HG03469 (cell line): ENCODE measurements around the gene RGS16.

Experiments
- ATAC-seq: cut with Tn5 transposase; IDR thresholded peaks from one replicate; pipeline ENCODE4 v1.9.1; 2021; ENCODE audit warnings: mild to moderate bottlenecking, moderate library complexity, moderate number of reproducible peaks; ENCODE audit not compliant: unreplicated experiment

RGS16 gene

DNA sequence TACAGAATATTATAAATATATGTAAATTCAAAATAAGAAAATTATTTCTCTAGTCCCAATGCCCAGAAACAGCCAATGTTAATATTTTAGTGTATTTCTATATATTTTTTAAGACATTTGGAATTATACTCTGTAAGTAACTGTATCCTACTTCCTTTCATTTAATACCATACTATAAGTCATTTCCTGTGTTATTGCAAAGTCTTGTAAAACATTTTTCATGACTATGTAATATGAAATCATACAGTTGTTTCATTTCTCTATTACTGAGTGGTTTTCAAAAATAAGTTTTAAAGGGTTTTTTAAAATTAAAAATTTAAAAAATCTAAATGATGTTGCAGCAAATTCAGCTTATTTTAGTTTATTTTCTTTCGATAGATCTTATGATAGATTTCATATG is 17.1 kb downstream of the RGS16 start:
- ATAC-seq = no peak

DNA sequence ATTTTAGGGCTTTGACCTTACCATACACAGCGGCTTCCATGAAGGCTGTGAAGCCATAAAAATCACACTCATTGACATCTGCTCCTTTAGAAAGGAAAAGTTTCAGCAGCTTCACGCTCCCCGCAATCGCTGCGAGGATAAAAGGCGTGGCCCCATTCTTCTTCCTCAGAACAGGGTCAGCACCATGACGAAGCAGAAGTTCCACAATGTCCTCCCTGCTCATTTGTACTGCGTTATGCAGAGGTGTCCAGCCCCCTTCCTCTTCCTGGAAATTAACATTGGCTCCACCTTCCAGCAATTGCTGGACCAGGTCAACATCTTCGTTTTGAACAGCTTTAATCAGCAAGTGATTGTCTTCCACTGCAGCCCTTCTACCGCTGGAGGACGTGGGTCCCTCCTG is 17.8 kb downstream of the RGS16 start:
- no peak for ATAC-seq

DNA sequence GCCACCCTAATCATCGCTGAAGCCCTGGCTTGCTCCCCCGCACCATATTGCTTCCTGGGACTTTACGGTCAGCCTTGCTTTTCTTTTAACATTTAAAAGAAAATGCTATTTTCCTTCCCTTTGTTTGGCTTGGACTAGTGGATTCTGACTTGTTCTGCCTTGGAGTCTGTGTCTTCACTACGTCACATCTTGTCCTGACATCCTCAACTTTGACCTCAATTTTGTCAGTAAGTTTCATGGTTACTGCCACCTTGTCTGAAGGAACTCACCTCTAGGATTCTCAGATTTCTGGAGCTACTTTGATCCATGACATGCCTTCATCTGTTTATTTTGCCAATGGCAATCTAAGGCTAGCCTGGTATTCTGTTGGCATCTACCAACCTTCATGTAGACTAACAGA is 19.4 kb downstream of the RGS16 start:
- ATAC-seq = no peak

DNA sequence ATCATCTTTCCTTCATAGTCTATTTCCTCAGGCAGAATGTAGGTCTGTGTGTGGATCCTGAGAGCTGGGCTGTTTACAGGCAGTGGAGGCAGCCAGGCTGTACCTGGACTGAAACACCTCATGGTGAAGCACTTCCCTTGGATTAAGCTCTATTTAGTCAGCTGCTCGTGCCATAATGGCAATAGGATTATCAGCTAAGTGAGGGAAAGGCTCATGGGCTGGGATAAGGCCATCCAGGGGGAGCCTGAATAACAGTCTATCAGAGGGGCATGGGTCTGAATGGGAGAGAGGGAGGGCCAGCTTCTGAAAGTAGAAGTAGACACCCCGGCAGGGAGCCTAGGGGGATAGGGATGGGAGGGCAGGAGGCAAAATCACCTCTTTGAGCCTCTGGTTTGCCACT is 23.5 kb downstream of the RGS16 start:
- no peak for ATAC-seq

DNA sequence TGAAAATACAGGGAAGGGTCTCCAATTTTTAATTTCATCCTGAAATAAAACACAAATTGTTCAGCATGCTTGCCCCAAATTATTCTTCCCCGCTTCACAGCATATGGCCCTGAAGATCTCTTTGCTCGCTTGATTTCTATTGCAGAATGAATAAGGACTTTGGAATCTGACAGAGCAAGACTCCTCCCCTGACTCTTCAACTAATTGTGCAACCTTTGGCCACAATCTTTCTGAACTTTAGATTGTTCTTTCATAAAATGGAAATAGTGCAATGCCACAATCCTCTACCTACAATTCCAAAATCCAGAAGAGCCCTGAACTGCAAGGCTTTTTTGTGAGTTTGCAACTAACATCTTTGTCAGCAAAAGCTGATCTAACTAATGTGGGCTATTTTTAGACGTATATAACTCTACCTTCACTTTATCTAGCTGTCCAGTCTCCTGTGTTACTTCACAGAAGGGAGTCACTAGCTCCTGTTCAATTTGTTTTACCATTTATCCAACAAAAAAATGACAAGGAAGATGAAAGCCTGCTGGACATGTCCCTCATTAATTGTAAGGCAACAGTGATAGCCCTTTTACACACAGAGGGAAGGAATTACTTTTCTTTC is 28.5 kb downstream of the RGS16 start:
- no peak for ATAC-seq

DNA sequence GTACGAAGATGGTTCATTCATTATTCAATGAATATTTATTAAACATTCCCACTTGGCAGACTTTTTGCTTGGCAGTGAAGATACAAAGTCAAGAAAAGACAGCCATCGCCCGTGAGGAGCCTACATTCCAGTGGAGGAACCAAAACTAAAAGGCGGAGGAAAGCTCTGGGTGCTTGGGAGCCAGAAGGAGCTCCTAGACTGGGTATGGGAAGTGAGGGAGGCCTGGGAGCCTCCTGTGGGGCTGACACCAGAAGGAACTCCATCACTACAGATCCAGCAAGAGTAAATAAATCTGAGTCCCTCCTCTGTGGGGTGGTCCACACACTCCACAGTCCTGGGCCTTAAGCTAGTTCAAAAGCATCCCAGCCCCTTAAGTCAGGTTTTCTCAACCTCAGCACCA is 30.0 kb downstream of the RGS16 start:
- no peak for ATAC-seq

DNA sequence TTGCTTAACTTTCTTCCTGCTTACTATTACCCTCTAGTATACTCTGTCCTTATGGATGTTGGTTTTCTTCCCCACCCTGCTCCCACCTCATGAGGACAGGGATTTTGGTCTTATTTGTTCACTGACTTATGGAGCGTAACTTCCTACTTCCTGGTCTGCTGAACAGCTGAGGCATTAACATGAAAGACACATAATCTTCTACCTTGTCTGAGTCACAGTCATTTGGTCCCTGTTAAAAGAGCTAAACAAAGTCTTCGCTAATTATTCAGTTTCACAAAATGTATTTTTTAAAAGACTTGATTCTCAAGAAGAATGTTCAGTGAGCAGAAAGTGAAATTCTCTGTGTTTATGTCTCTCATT is 33.6 kb downstream of the RGS16 start:
- no peak for ATAC-seq

DNA sequence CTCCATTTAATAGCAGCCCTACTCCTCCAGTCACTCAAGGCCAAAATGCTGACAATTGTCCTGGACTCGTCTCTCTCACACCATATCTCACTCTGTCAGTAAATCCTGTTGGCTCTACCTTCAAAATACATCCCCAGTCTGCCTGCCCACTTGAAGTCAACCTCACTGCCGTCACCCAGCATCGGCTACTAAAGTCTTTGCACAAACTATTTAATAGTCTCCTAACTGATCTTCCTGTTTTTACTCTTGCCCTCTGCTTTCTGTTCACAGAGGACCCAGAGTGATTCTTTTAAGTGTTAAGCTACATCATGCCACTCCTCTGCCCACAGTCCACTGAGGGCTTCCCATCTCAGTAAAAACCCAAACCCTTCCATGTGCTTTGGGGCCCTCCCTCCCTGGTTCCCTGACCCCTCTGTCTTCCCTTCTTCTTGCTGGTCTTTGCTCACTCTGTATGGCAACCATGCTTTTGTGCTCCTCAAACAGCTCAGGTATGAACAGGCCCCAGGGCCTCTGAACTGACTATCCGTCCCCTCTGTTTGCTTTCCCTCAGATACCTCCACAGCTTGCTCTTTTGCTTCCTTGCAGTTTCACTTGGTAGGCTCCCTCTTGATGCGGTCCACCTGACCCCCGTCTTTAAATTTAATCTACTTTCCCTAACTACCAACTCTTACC is 34.1 kb downstream of the RGS16 start:
- no peak for ATAC-seq

DNA sequence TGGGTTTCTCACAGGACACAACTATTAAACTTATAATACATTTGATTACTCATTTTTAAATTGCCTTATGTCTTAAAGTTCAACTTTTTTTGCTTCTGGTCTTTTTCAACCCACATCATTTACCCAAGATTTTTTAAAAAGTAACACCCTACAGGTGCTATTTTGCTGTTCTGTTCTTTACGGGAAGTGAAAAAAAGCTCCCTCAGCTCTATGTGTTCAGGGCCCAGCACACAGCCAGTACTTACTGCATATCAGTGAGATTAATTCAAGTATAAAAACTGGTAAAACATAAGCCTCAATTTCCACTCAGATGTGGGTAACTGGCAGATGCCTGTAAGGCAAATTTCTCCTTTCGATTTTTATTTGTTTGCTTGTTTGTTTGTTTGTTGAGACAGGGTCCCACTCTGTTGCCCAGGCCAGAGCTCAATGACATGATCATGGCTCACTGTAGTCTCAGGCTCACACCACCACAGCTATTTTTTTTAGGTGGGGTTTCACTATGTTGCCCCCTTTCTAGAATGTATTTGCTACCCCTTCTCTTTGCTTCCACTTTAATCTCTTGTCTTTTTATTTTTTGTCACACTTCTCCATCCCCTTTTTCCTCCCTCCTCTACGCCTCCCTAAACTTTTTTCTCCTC is 35.4 kb downstream of the RGS16 start:
- no peak for ATAC-seq

DNA sequence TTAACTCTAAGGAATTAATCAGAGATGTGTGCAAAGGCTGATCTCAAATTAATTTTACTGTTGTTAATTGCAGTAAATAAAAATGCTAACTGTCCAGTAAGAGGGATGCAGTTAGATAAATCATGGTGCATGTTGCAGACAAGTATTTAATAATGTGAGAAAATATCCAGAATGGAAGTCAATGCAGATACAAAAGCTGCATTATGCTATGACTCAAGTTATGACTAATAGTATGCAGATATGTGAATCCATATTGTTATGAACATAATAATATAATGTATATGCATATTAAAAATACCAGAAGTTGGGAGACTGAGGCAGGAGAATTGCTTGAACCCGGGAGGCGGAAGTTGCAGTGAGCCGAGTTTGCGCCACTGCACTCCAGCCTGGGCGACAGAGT is 36.6 kb downstream of the RGS16 start:
- ATAC-seq = no peak

DNA sequence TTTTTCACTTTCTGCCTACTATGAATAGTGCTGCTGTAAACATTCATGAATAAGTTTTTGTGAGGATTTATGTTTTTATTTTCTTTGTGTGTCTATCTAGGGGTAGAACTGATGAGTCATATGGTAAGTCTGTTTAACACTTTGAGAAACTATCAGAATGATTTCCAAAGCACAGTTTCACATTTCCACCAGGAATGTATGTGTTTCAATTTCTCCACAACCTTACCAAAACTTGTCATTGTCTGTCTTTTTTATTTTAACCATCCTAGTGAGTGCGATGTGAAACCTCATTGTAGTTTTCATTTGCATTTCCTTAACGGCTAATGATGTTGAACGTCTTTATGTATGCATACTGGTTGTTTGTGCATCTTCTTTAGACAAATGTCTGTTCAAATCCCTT is 38.7 kb downstream of the RGS16 start:
- ATAC-seq = no peak

DNA sequence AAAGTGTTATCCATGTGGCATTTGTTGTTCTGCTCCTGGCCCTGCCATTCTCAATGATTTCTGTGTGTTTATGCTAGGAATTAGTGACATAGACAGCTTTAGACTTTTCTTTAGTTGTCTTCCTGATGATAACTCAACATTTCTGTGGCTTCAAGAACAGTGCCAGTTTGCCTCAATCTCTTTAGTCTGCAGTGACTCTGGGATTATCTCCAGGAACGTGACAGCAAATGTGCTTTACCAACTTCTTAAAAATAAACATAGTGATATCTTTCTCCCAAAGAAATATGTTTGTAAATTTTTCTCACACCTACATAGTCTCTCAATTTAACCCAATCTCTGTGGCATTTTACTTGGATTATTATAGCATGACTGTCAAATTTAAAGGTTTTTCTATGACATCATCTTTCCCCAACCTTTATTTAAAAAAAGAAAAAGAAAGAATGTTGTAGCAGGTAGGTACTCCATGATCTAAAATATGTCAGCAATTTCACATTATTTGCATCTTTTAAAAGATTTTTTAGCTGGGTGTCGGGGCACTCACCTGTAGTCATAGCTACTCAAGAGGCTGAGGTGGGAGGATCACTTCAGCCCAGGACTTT is 39.7 kb downstream of the RGS16 start:
- ATAC-seq = no peak

DNA sequence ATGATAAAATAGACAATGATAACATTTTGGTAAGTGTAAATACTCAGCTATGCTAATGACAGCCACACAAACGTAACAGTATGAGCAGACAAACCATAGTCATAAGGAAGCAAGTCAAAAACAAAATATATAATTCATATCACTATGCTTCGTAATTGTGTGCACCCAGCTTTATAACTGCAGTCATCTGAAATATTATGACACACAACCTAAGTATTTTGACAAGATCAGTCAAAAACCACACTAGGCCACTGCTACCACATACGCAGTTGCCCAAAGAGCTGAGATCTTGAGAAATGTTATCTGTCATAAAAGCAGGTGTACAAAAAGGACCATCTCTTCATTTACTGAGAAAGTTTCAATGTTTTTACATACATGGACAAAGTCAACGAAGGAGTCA is 41.1 kb downstream of the RGS16 start:
- ATAC-seq = no peak

DNA sequence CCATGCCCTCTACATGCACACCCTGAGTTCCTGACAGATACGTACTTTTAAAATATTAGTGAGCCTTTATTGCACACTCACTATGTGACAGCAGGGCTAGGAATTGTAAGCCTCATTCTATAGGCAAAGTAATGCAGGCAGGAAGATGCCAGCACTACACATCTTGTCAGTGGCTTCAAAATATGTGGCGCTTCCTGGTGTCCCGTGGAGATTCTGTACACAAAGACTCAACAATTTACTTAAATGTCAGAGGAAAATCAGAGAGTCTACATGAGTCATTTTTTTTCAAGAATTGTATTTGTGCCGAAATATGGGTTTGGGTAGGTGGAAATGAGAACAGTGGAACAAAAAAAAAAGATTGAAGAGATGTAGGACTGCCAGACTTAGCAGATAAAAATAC is 42.7 kb downstream of the RGS16 start:
- ATAC-seq = no peak

DNA sequence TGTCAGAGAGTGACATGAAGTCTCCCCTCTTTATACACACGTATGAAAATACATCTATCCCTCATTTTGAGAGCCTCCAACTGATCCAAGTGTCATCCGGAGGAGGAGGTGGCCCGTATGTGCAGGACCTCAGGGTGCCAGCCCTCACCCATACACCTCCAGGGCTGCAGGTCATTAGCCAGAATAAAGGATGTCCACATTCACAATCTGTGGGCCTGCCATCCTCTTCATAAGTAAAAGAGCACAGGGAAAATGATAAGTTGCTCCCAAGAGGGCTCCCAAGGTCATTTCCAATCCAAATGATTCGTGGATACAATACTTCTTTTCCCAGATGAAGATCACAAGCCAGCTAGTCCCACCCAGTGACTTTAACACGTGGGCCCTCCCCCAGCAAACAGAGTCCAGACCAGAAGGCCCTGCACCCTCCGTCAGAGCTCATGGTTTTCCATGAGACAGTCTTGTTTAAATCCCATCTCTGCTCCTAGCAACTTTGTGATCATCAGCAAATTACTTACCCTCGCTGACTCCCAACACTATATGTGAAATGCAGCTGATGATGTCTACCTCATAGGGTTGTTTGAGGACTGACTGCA is 43.7 kb downstream of the RGS16 start:
- no peak for ATAC-seq

DNA sequence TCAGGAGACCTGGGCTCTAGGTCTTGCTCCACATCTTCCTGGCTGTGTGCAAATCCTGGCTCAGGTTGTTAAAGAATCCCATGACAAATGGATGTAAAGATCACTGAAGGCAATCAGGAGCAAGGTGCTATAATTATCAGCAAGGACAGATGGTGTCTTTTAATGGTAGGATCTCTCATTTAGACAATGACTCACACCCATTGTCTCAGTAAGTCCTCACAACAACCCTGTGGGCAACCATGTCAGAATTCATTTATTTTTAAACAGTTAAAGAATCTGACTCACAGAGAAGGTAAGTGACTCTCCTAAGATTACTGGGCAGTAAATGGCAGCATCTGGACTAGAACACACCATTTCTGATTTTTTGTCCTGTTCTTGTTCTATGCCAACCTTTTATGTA is 47.9 kb downstream of the RGS16 start:
- no peak for ATAC-seq

DNA sequence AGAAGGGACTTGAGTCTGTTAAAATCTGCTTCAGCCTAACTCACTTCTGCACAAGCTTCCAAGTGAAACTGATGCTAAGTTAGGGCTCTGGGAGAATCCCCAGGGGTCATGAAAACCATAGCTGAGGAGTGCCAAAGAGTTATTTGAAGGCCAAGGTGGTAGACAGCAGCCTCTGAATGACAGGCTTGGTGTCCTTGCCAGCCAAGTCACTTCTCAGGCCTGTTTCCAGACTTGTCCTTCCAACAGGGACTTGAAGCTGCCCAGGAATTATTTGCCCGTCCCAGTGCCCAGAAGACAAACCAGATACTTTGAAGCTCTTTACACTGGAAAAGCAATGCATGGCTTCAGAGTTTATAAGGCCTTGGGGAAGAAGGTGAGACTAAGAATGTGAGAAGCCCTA is 48.7 kb downstream of the RGS16 start:
- no peak for ATAC-seq

DNA sequence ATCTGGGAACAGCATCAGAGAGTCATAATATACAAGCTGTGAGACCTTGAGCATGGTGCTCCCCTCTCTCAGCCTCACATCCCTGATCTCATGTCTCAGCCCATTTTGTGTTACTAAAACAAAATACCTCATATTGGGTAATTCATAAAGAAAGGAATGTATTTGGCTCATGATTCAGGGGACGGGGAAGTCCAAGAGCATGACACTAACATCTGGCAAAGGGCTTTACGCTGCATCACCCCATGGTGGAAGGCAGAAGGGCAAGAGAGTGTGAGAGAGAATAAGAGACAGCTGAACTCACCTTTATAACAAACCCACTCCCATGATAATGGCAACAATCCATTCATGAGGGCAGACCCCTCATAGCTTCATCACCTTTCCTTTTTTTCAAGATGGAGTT is 51.7 kb downstream of the RGS16 start:
- ATAC-seq = no peak

DNA sequence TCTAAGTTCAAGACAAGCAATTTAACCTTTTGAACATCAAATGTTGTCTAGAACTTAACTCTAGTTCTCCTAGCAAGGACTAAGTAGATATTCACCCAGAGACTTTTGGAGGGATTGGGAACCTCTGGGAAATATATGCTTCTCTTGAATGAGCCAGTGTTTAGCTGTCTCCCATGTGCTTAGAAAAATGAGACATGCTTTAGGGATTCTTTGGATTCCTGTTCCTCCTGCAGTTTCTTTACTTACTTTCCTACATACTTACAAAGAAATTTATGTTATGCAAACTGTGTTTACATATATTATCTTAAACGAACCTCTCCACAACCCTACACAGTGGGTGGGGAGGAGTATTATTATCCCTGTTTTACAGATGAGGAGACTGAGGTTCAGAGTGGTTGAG is 54.4 kb downstream of the RGS16 start:
- no peak for ATAC-seq

DNA sequence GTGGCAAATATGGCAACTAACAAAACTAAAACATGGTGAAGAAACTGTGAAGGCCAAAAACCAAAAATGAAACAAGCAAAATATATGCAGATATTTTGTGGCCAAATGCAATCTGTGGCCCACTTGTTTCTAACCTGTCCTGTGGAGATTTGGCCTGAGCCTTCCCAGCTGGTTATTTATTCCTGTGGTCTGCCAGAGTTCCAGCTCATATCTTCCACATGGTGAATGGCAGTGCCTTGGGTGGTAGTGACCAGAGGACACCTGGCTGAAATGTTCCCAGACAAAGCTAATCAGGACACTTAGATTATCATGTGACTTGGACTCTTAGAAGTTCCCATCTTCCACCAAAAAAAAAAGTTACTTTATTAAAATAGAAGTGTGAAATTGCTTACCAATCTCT is 54.8 kb downstream of the RGS16 start:
- ATAC-seq = no peak
